Measurements from ENCODE around the gene AOAH.
"Not testable (repeated sequence)": the region's sequence is repeated elsewhere in the genome, so short reads cannot be mapped to it uniquely, and the experiment has no call there.

AOAH gene

DNA sequence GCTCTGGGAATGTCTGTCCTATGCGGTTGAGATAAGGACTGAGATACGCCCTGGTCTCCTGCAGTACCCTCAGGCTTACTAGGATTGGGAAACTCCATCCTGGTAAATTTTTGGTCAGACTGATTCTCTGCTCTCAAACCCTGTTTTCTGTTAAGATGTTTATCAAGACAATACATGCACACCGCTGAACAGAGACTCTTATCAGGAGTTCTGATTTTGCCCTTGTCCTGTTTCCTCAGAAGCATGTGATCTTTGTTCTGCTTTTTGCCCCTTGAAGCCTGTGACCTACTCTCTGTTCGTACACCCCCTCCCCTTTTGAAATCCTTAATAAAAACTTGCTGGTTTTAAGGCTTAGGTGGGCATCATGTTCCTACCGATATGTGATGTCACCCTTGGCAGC is 258.3 kb downstream of the AOAH start:
- H3K4me3 ChIP-seq (ENCODE audit: control insufficient read depth in 1 of 7, extremely low read depth in 1 of 7, insufficient read depth in 4 of 7, low read depth in 2 of 7, low read length in 6 of 7); H3K36me3 ChIP-seq (ENCODE audit: control insufficient read depth in 4 of 4, insufficient read depth in 4 of 4, low read length in 3 of 4); CTCF ChIA-PET; H3K27ac ChIP-seq (ENCODE audit: insufficient read depth in 1 of 2, low read depth in 1 of 2, low read length in 2 of 2, poor library complexity in 1 of 2, severe bottlenecking in 2 of 2); H3K27me3 ChIP-seq (replicated peaks in 2 of 5; ENCODE audit: control insufficient read depth in 4 of 5, insufficient read depth in 5 of 5, low read length in 4 of 5); POLR2A ChIA-PET; H3K4me1 ChIP-seq (ENCODE audit: control extremely low read depth in 1 of 4, control insufficient read depth in 4 of 4, insufficient read depth in 4 of 4, low read length in 3 of 4): not testable (repeated sequence)
- DNase-seq, result peak in 2 of 3 donors; percentile 32 to 62
- peaks cover 0 to 10% (median 0%) of the 10 kb centered on the region in 5 experiments for H3K9me3 ChIP-seq (ENCODE audit: control extremely low read depth in 1 of 5, control insufficient read depth in 4 of 5, insufficient read depth in 2 of 5, low read depth in 1 of 5, low read length in 4 of 5)
- whole genome bisulfite sequencing (ENCODE audit: insufficient coverage), result 17% methylated on average over 3 of the region's 5 CpGs

DNA sequence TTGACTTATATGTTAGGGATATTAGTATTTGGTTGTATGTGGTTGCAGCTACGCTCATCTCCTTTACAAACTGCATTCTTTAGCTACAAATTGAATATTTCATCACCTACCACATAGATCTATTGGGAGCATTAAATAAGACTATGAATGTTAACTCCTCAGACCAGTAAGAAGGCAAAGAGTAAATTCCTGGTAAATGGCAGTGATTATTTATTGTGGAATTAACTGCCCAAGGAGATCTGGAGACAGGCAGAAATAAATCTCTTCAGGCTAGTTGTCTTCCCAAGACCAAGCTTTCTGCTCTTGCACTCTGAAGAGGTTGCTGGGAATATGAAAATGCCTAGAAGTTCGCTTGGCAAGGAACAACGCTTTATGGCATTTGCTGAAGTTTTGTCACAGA is 260.0 kb downstream of the AOAH start:
- Histone ChIP-seq H3K36me3 (ENCODE audit: control insufficient read depth in 4 of 4, insufficient read depth in 4 of 4, low read length in 3 of 4) (no peaks in the 10 kb centered on the region), H3K27ac (ENCODE audit: insufficient read depth in 1 of 2, low read depth in 1 of 2, low read length in 2 of 2, poor library complexity in 1 of 2, severe bottlenecking in 2 of 2) (no peak overlapping the region), H3K27me3 (replicated peaks in 2 of 5; ENCODE audit: control insufficient read depth in 4 of 5, insufficient read depth in 5 of 5, low read length in 4 of 5) (no peaks in the 10 kb centered on the region), H3K4me1 (ENCODE audit: control extremely low read depth in 1 of 4, control insufficient read depth in 4 of 4, insufficient read depth in 4 of 4, low read length in 3 of 4) (peaks cover 0 to 4% (median 2%) of the 10 kb centered on the region in 4 experiments), H3K4me3 (ENCODE audit: control insufficient read depth in 1 of 7, extremely low read depth in 1 of 7, insufficient read depth in 4 of 7, low read depth in 2 of 7, low read length in 6 of 7) (no peak overlapping the region), H3K9me3 (ENCODE audit: control extremely low read depth in 1 of 5, control insufficient read depth in 4 of 5, insufficient read depth in 2 of 5, low read depth in 1 of 5, low read length in 4 of 5) (peaks cover 0 to 10% (median 0%) of the 10 kb centered on the region in 5 experiments)
- ChIA-PET CTCF (interaction anchor here (1.5 kb wide), 1 partner anchor 9 kb away, joined by 4 read pairs; no protein-coding TSS in a partner anchor), POLR2A (no interaction called here)
- WGBS (ENCODE audit: insufficient coverage), result no CpG with 5 or more reads among the region's 3 CpGs
- DNase-seq, result no peak
